Upper lobe of left lung (tissue), 4 donors: Measurements from ENCODE around the gene TCEA3.

ENCODE experiments used
- EP300 ChIP-seq, 4 donors: sonication (generic); formaldehyde crosslinking; IDR thresholded peaks; one replicate each; pipeline ENCODE4 v1.5.1; 2017; ENCODE audit warnings: antibody characterized with exemption in 4 of 4, control low read depth in 2 of 4
- POLR2AphosphoS5 ChIP-seq, 2 donors: sonication (generic); formaldehyde crosslinking; IDR thresholded peaks; one replicate each; pipeline ENCODE4 v1.5.1; 2017; ENCODE audit warnings: antibody characterized with exemption in 2 of 2
- TF ChIP-seq, protein P1 (sequence below), 6 experiments: fragments of 450-650 bp in 4 of 6; fragments of 200-600 bp in 2 of 6; sonication (generic) in 2 of 6; IDR thresholded peaks; one replicate each; pipeline ENCODE4 v1.5.1; 2016 to 2019; ENCODE audit warnings: antibody characterized with exemption in 6 of 6

DNA sequence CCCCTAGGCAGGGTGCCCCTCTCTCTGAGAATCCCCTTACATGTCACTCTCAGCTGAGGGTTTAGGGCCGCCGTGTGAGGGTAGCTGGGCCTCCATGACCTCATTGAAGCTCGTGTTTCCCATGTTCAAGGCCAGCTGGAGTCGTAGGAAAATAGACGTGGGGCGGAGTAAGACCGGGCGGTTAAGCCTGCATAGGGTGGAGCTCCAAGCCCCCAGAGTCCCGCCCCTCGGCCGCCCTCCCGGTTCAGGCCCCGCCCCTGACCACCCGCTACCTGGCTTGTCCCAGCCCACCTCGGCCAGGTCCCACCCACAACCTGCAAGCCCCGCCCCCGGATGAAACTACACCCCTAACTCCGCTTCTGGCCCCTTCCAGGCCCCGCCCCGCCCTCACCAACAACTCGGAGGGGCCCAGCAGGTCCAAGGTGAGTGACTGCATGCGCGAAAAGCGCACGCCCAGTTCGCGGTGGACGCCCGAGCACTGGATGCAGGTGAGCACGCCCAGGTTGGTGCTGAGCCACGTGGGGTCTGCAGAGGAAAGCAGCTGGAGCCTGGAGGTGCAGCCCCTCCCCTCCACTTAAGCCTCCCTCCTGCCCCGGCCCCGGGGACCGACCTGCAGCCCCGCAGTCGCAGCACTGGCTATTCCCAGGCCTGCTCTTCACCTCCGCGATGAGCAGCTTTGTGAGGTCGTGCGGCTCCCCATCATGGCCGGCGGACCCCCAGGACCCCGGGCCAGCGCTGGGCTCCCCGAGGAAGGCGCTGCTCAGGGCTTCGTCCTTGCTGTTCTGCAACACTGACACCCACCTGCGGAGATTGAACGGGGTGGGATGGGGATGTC is 12.2 kb upstream of the TCEA3 start:
- TF ChIP-seq, protein P1, sequence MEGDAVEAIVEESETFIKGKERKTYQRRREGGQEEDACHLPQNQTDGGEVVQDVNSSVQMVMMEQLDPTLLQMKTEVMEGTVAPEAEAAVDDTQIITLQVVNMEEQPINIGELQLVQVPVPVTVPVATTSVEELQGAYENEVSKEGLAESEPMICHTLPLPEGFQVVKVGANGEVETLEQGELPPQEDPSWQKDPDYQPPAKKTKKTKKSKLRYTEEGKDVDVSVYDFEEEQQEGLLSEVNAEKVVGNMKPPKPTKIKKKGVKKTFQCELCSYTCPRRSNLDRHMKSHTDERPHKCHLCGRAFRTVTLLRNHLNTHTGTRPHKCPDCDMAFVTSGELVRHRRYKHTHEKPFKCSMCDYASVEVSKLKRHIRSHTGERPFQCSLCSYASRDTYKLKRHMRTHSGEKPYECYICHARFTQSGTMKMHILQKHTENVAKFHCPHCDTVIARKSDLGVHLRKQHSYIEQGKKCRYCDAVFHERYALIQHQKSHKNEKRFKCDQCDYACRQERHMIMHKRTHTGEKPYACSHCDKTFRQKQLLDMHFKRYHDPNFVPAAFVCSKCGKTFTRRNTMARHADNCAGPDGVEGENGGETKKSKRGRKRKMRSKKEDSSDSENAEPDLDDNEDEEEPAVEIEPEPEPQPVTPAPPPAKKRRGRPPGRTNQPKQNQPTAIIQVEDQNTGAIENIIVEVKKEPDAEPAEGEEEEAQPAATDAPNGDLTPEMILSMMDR (IDR thresholded peaks at IDR 0.05): no peak
- TF ChIP-seq POLR2AphosphoS5 (IDR thresholded peaks at IDR 0.05) (peak in 1 of 2 donors; percentile 1), EP300 (IDR thresholded peaks at IDR 0.05) (no peak)
